Ishikawa (cell line): Measurements from ENCODE around the gene AADACL4.

Experiments used
- CEBPB ChIP-seq: IDR thresholded peaks from 2 replicates; pipeline ENCODE4 v1.6.1; 2012
- CREB1 ChIP-seq: IDR thresholded peaks from 2 replicates; pipeline ENCODE4 v1.6.1; 2012; ENCODE audit warnings: low read depth
- EGR1 ChIP-seq: IDR thresholded peaks from 2 replicates; pipeline ENCODE4 v1.6.1; 2012
- EP300 ChIP-seq: IDR thresholded peaks from 2 replicates; pipeline ENCODE4 v1.6.1; 2012; ENCODE audit warnings: borderline replicate concordance
- FOXM1 ChIP-seq: IDR thresholded peaks from 2 replicates; pipeline ENCODE4 v1.6.1; 2012; ENCODE audit warnings: low read depth, borderline replicate concordance
- MAX ChIP-seq: IDR thresholded peaks from 2 replicates; pipeline ENCODE4 v1.6.1; 2012
- NFIC ChIP-seq: IDR thresholded peaks from 2 replicates; pipeline ENCODE4 v1.6.1; 2012
- RAD21 ChIP-seq: IDR thresholded peaks from 2 replicates; pipeline ENCODE4 v1.6.1; 2012; ENCODE audit warnings: low read depth
- REST ChIP-seq: IDR thresholded peaks from 2 replicates; pipeline ENCODE4 v1.6.1; 2012; ENCODE audit warnings: low read depth, mild to moderate bottlenecking
- TAF1 ChIP-seq: IDR thresholded peaks from 2 replicates; pipeline ENCODE4 v1.6.1; 2012; ENCODE audit warnings: low read depth, mild to moderate bottlenecking
- TCF12 ChIP-seq: IDR thresholded peaks from 2 replicates; pipeline ENCODE4 v1.6.1; 2012; ENCODE audit warnings: low read depth
- TEAD4 ChIP-seq: IDR thresholded peaks from 2 replicates; pipeline ENCODE4 v1.6.1; 2012
- USF1 ChIP-seq: IDR thresholded peaks from 2 replicates; pipeline ENCODE4 v1.6.1; 2012
- YY1 ChIP-seq: IDR thresholded peaks from 2 replicates; pipeline ENCODE4 v1.6.1; 2012; ENCODE audit warnings: low read depth
- ZBTB7A ChIP-seq: IDR thresholded peaks from 2 replicates; pipeline ENCODE4 v1.6.1; 2012; ENCODE audit warnings: low read depth

AADACL4 gene

GRCh38 chr1:12601700-12602658, 41.9 kb upstream of the AADACL4 start:
- TF ChIP-seq YY1 = no peak
- TF ChIP-seq MAX = 0 out of 2 replicates have a peak, but pooled peaks have one; percentile 9
- TF ChIP-seq TAF1 = no peak

GRCh38 chr1:12602659-12603024, 41.2 kb upstream of the AADACL4 start:
- TF ChIP-seq FOXM1 = no peak
- TF ChIP-seq EGR1 = no peak
- no peak for TF ChIP-seq MAX
- TF ChIP-seq CEBPB = no peak
- no peak for TF ChIP-seq USF1
- no peak for TF ChIP-seq TAF1
- no peak for TF ChIP-seq NFIC
- TF ChIP-seq ZBTB7A = no peak
- no peak for TF ChIP-seq RAD21
- TF ChIP-seq CREB1 = no peak
- no peak for TF ChIP-seq TCF12
- no peak for TF ChIP-seq TEAD4
- TF ChIP-seq REST = no peak
- TF ChIP-seq EP300 = no peak
- no peak for TF ChIP-seq YY1

- no peak for TF ChIP-seq YY1
- no peak for TF ChIP-seq TCF12
- TF ChIP-seq MAX = no peak
- no peak for TF ChIP-seq TAF1
- TF ChIP-seq EP300 = no peak
These were observed 40.7 kb upstream of the AADACL4 start for GRCh38 chr1:12603224-12603623.

GRCh38 chr1:12604114-12604874, 39.6 kb upstream of the AADACL4 start:
- TF ChIP-seq REST (no peak), NFIC (peak; percentile 43; the same call in 1 of the 2 replicates), TCF12 (0 out of 2 replicates have a peak, but pooled peaks have one; percentile 15)

- TF ChIP-seq NFIC = no peak
- TF ChIP-seq REST = no peak
- no peak for TF ChIP-seq EGR1
- TF ChIP-seq ZBTB7A = no peak
- TF ChIP-seq CREB1 = no peak
- TF ChIP-seq USF1 = no peak
- TF ChIP-seq YY1 = no peak
- TF ChIP-seq EP300 = no peak
- no peak for TF ChIP-seq TAF1
These were observed 38.9 kb upstream of the AADACL4 start for GRCh38 chr1:12604986-12605385.
